ENCODE measurements around the gene SNCAIP. TPM values are rescaled to one million over a fixed set of nuclear protein-coding genes. Genes with fewer than 3 reads are reported as not detected.

Gene SNCAIP
- total and polyA plus RNA-seq, 9 of the 15 experiments (the other 6 are each of a cell fraction or from before 2014, with no cell fraction given) = 0.04 TPM; not detected in 8

- Histone ChIP-seq H3K4me2 (ENCODE audit: insufficient read depth, low read length) (no peak overlapping the region), H4K20me1 (replicated peaks; ENCODE audit: control insufficient read depth, insufficient read depth, low read length) (no peaks in the 10 kb centered on the region), H3K27ac (ENCODE audit: extremely low read depth, low read depth, low read length) (no peak overlapping the region), H3K9ac (ENCODE audit: insufficient read depth in 1 of 2, low read depth in 2 of 2, low read length in 2 of 2) (no peak overlapping the region), H3K4me3 (no peak overlapping the region), H3K79me2 (ENCODE audit: control insufficient read depth, insufficient read depth, low read length) (no peaks in the 10 kb centered on the region), H3K9me3 (replicated peaks; ENCODE audit: control insufficient read depth, insufficient read depth, low read depth, low read length) (no peaks in the 10 kb centered on the region), H3K4me1 (replicated peaks in 1 of 2; ENCODE audit: control insufficient read depth in 2 of 2, insufficient read depth in 2 of 2, low read length in 2 of 2) (no peaks in the 10 kb centered on the region), H3K27me3 (ENCODE audit: control insufficient read depth in 2 of 2, insufficient read depth in 2 of 2, low read length in 2 of 2) (no peaks in the 10 kb centered on the region), H3K36me3 (ENCODE audit: control insufficient read depth, insufficient read depth, low read length) (no peaks in the 10 kb centered on the region), H3K9me1 (ENCODE audit: control insufficient read depth, insufficient read depth, low read length) (no peaks in the 10 kb centered on the region), H2AFZ (ENCODE audit: low read depth, low read length) (no peak overlapping the region)
- POLR2A ChIA-PET = interaction anchor here (0.8 kb wide), 1 partner anchor 156 kb away, joined by 3 read pairs; no protein-coding TSS in a partner anchor
- TF ChIP-seq ZNF408 (CRISPR knock-in tag; IDR thresholded peaks at IDR 0.05; ENCODE audit: low read depth) (no peak), CTCFL (IDR thresholded peaks at IDR 0.05; ENCODE audit: borderline replicate concordance, insufficient read depth, low read depth, low read length, poor library complexity, severe bottlenecking) (no peak), MAFF (IDR thresholded peaks at IDR 0.05; ENCODE audit: low read length) (no peak)
- CTCF ChIA-PET (ENCODE audit: low intra/inter-chr PET ratio) = no interaction called here
- WGBS (ENCODE audit: insufficient coverage, low coverage, missing lambda C conversion rate) = 0% methylated on average over 2 of the region's 2 CpGs
- in situ Hi-C loops (cut with MboI) = no loop called here
- DNase-seq (ENCODE audit: extremely low read depth in 1 of 4, low spot score in 3 of 4) = no peak
- intact Hi-C loops (cut with micrococcal nuclease) = no loop called here
- FAIRE-seq = no peak
- no peak for ATAC-seq
- no TSS peak for BruUV-seq (replicated peaks)
These were observed 44.8 kb downstream of the SNCAIP start for GRCh38 chr5:122356855-122357254.
